NCI-H69 (cell line): ENCODE data around the gene TMEM151B.

ENCODE experiments used
- DNase-seq: peaks from one replicate; lab custom pipeline; 2025; lab: John Stamatoyannopoulos, UW

The TMEM151B gene

DNA sequence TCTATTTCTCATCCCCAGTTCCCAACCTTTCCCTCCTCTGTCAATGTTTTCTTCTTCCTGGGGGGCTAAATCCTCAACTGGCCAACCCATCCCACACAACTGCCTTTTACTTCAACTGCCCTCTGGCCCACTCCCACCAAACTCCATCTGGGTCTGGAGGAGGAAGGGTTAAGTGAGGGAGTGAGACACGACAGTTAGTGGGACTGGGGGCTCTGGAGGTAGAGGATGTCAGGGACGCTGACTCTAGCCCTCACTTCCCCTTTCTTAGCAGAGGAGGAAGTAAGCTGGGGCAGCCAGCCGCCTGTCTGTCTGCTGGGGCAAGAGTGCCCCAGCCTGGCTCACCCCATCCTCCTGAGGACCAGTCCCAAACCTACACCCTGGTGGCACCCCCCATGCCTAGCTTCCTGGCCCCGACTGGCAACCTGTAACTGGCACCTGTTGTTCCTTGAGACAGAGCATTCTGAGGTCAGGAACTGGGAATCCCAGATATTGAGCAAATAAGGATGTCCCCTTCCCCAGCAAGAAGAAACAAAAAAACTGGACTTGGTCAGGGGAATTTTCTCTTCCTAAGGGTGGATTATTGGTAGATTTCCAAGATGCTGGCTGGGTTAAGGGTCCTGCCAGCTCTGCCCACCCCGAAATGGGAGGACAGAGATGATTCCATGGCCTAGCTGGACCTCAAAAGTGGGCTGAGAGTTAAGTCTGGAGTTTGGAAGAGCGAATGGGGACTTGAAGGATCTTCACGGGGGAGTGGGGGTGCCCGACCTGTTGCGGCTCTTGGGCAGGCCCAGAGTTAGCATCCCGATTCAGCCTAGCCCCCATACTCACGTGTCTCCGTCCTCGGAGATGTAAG lies 5.9 kb upstream of the TMEM151B start:
- no peak for DNase-seq

- peak; percentile 93 for DNase-seq
These were observed 5.1 kb upstream of the TMEM151B start, which contains the start of gene NFKBIE for GRCh38 chr6:44265007-44265721. Gene NFKBIE, minus strand, starts transcription at chr6:44265551. Its CDS starts 205 bp downstream, at chr6:44265346.

GRCh38 chr6:44265722-44266233 lies 4.5 kb upstream of the TMEM151B start:
- no peak for DNase-seq

GRCh38 chr6:44266347-44266746 lies 3.9 kb upstream of the TMEM151B start:
- DNase-seq, result no peak

GRCh38 chr6:44267252-44267651 lies 3.0 kb upstream of the TMEM151B start:
- no peak for DNase-seq

DNA sequence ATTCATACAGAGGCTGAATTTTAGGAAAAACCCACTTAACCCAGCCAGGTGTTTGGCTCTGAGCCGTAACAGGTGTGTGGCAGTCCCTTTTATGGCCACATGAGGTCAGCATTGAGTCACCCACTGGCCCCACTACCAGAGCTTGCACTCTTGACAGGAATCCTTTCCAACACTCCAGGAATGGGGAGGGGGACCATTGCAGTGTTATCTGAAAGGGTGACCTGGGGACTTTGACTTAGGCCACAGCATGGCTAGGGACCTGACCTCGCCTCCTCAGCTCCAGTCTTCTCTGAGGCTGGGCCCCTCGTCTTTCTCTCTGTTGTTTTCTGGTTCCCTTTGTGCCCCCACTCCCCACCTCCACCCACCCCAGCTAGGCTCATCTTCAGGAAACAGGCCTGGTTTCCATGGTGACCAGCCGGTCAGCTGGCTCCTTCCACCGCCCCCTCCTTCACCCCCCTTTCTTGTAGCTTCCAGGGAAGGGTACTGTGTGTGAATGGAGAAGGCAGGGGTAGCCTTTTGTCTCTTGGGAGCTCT lies 2.1 kb upstream of the TMEM151B start:
- DNase-seq, result peak; percentile 81

GRCh38 chr6:44269178-44269920 lies 901 bp upstream of the TMEM151B start:
- DNase-seq, result peak; percentile 41

DNA sequence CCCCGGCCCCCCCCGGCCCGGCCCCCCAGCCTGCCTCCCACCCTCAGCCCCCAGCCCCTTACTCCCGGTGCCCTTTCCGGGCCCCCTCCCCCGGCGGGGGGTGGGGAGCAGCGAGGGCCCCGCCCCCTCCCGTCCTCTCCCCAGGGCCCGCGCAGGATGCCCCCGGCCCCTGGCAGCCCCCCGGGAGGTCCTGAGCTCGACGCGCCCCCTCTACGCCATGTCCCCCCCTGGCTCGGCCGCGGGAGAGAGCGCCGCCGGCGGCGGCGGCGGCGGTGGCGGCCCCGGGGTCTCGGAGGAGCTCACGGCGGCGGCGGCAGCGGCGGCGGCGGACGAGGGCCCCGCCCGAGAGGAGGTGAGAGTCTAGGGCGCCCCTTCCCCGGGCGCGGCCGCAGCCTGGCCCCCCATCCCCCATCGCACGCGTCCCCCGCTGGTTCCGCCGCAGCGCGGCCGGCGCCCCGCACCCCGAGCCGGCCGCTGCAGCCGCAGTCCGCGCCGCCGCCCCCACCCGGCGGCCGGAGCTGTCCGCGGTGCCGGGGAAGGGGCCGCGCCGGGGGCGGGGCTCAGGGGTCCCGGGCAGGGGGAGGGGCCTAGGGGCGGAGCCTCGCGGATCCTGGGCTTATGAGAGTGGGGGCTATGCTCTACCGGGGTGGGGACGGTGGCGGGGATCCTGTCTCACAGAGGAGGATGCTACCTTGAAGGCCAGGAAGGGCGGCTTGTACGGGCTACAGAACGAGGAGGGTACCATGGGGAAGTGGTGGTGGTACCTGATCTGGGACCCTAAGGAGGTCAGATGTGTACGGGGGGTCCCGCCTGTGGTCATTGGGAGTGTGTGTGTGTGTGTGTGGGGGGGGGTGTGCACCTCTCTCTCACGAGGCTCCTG lies 516 bp downstream of the TMEM151B start:
- peak; percentile 67 for DNase-seq

DNA sequence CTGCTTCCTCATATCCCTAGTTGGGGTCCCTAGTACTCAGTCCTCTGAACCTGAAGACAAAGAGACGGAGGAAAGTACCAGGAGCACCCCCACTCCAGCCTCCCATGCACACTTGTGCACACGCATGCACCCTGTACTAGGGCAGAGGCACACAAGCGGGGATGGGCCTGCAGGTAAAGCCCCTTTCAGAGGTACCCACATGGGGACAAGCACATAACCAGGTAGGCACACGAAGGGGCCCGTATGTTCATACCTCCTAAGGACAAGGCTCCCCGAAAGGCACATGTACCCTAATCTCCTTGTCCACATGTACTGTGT lies 1.1 kb downstream of the TMEM151B start:
- no peak for DNase-seq

DNA sequence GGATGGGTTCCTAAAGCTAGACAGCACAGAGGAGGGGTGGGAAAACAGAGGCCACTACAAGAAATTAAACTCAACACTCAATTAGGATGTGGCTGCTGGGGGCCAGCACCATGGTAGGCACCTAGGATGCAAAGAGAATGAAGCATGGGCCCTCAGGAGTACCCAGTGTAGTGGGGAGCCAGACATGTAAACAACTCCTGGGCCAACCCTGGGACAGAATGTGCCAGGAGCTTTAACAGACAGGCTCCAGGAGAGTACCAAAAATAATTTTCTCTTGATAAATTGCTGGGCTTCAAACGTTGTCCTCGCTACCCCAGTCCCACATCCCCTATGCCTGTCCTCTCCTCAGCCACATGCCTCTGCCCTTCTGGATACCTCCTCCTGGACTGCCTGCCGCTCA lies 1.7 kb downstream of the TMEM151B start:
- no peak for DNase-seq

GRCh38 chr6:44272529-44272928 lies 2.3 kb downstream of the TMEM151B start:
- no peak for DNase-seq

DNA sequence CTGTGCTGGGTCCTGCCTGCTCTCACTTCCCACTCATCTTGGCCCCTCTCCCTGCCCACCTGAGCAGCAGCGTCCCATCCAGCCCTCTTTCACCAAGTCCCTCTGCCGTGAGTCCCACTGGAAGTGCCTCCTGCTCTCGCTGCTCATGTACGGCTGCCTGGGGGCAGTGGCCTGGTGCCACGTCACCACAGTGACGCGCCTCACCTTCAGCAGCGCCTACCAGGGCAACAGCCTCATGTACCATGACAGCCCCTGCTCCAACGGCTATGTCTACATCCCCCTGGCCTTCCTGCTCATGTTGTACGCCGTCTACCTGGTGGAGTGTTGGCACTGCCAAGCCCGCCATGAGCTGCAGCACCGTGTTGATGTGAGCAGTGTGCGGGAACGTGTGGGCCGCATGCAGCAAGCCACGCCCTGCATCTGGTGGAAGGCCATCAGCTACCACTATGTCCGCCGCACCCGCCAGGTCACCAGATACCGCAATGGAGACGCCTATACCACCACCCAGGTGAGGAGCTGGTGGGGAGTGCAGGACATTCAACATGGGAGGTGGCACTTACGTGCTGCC lies 2.8 kb downstream of the TMEM151B start:
- no peak for DNase-seq

DNA sequence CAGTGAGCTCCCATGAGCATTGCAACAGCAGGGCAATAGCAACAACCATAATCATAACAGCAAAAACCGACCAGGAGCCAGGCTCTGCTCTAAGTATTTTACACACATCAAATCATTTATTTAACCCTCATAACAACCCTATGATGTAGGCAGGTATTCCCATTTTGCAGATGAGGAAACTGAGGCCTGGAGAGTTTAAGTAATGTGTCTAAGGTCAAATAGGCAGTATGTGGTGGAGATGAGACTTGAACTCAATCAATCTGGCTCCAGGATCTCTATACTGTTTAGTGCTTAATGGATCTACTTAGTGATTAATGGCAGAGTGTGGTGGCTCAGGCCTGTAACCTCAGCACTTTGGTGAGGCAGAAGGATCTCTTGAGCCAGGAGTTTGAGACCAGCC lies 3.4 kb downstream of the TMEM151B start:
- no peak for DNase-seq

DNA sequence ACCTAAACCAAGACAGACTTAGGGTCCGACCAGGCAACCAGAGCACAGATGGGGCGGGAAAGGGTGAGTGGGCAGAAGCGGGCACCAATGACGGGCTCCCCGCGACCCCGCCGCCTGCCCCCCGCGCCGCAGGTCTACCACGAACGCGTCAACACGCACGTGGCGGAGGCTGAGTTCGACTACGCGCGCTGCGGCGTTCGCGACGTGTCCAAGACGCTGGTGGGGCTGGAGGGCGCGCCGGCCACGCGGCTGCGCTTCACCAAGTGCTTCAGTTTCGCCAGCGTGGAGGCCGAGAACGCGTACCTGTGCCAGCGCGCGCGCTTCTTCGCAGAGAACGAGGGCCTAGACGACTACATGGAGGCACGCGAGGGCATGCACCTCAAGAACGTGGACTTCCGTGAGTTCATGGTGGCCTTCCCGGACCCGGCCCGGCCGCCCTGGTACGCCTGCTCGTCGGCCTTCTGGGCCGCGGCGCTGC lies 5.1 kb downstream of the TMEM151B start:
- no peak for DNase-seq

GRCh38 chr6:44275749-44276648 lies 5.7 kb downstream of the TMEM151B start:
- no peak for DNase-seq

DNA sequence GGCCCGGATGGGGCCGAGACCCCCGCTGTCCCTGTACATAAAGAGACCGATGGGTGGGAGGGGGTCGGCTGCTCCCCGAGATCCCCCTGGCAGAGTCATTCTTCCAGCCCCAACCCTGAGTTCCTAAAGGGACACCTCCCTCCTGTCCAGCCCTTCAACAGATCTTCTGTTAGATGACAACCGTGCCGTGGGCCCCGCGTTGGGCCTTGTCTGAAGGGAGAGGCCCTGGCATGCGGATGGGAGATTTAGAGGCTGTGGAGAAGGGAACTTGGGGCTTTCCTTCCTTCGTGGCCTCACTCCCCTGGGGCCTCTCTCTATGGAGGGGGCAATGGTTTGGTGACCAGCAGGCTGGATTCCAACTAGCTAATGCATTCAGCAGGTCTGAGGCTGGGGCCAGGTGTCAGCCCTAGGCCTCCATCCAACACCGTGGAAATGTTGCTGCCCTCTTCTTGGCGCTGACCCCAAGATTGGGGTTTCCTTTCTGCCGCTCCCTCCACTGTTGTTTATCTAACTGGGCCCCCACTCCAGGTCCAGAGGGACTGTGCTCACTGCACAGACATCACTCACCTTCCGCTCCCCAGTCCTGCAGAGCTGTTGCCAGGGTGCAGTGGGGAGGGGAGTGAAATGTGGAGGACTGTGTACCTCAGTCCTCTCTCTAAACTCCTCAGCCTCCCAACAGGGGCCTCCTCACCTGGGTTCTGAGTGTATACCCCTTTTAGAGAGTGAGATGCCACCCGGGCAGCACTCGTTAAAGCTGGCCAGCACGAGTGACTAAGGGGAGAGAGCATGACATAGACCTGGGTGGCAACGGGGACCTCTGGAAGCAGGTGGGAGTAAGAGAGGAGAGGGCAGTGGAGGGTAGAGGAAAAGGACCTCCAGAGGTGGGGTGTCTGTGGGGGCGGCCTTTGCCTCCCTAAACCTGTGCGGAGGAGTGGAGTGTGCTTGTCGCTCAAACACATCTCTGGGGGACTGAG lies 6.7 kb downstream of the TMEM151B start:
- no peak for DNase-seq

DNA sequence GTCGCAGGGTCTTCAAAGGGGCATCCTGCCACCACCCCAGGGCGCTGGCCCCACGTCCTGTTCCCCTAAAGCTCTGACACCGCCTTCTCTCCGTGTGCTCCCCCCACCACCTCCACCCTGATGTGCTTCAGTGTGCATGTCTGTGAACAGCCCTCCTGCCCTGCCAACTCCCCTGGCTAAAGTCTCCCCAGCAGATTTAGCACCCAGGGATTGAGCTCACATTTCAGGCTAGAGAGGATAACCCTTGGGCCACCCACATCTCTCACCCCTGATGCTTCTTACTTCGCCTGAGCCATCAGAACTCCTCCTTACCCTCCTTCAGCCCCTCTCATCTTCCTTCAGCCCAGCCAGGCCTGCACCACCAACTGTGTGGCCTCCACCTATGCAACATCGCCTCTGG lies 7.5 kb downstream of the TMEM151B start:
- no peak for DNase-seq

- peak; percentile 16 for DNase-seq
These were observed 8.1 kb downstream of the TMEM151B start for GRCh38 chr6:44278315-44278714.
